ENCODE data around the gene SMDT1. TPM values are rescaled to one million over a fixed set of nuclear protein-coding genes. Genes with fewer than 3 reads are reported as not detected.

Gene SMDT1
- total and polyA plus RNA-seq, 2 of the 4 experiments (the other 2 are of a cell fraction), result 2.3 to 15.7 TPM

DNA sequence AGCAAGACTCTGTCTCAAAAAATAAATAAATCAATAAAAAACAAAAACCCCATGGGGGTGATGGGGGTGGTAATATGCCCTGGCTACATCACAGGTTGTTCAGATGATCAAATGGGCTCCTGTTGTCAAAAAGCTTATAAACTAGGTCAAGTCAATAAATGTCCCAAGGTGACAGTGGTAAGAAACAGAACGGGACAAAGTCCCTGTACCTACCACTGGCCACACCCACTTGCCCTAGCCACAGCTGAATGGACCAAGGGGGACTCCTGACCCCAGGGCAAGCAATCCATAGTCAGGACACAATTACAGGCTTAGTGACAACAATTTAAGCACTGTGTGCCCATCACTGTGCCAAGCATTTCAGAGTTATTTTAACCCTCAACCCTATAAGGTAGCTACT lies 14.9 kb upstream of the SMDT1 start:
- BruUV-seq (replicated peaks), result no TSS peak
- WGBS, 2 experiments (ENCODE audit: extremely low coverage in 2 of 2, insufficient read length in 1 of 2), result no CpG with 5 or more reads among the region's 1 CpG

More for the DNA sequence above, 14.9 kb upstream of the SMDT1 start:
- Histone ChIP-seq H3K9me1 (ENCODE audit: insufficient read depth, low read length) (0 out of 2 replicates have a peak, but pooled peaks cover 5% of the 10 kb centered on the region), H3K18ac (ENCODE audit: low read depth, low read length) (no peak overlapping the region), H4K91ac (ENCODE audit: insufficient read depth, low read depth, low read length) (no peak overlapping the region), H2AK5ac (ENCODE audit: low read depth, low read length) (no peak overlapping the region), H3K27ac (ENCODE audit: insufficient read depth, low read length) (no peak overlapping the region), H2BK15ac (ENCODE audit: low read depth, low read length) (no peak overlapping the region), H3K9me3 (ENCODE audit: control insufficient read depth, insufficient read depth, low read length) (no peaks in the 10 kb centered on the region), H2AFZ (replicated peaks; ENCODE audit: low read length, poor library complexity) (no peak overlapping the region), H3K56ac (ENCODE audit: extremely low read depth, insufficient read depth, low read length) (no peak overlapping the region), H3K79me1 (ENCODE audit: low read depth in 1 of 2, low read length in 2 of 2) (peaks cover 0 to 13% of the 10 kb centered on the region in 2 experiments; a peak in 3 of 4 replicates), H4K8ac (ENCODE audit: low read depth in 2 of 2, low read length in 2 of 2) (no peak overlapping the region), H3K14ac (replicated peaks; ENCODE audit: low read depth, low read length) (no peak overlapping the region), H3K27me3 (ENCODE audit: control insufficient read depth, insufficient read depth, low read length) (no peaks in the 10 kb centered on the region), H3K9ac (ENCODE audit: low read depth, low read length) (no peak overlapping the region), H3K4me2 (ENCODE audit: low read depth, low read length) (no peak overlapping the region), H4K5ac (ENCODE audit: low read depth, low read length) (no peak overlapping the region), H3K36me3 (ENCODE audit: control insufficient read depth, insufficient read depth, low read length) (peaks cover 39% of the 10 kb centered on the region), H2AK9ac (replicated peaks; ENCODE audit: low read depth, low read length, poor library complexity) (no peak overlapping the region), H3K4ac (ENCODE audit: low read depth, low read length) (no peak overlapping the region), H4K20me1 (ENCODE audit: insufficient read depth, low read length) (no peaks in the 10 kb centered on the region), H3K4me1 (ENCODE audit: control insufficient read depth, insufficient read depth, low read length) (no peaks in the 10 kb centered on the region), H2BK20ac (ENCODE audit: low read depth, low read length) (no peak overlapping the region), H2BK5ac (ENCODE audit: low read depth, low read length, poor library complexity, severe bottlenecking) (no peak overlapping the region), H2BK120ac (ENCODE audit: low read depth, low read length) (no peak overlapping the region), H3K4me3 (ENCODE audit: insufficient read depth, low read depth, low read length) (no peak overlapping the region), H3K23ac (ENCODE audit: low read depth, low read length) (no peak overlapping the region)
- POLR2A ChIA-PET (ENCODE audit: unreplicated experiment), result interaction anchor here (0.6 kb wide), 1 partner anchor 18 kb away, joined by 5 read pairs; no protein-coding TSS in a partner anchor
- DNase-seq (no peak), ATAC-seq (ENCODE audit: low read depth) (no peak)
- intact Hi-C loops (cut with micrococcal nuclease) (no loop called here), dilution Hi-C loops (cut with HindIII; ENCODE audit: low sequenced_read_pairs, unreplicated experiment) (no loop called here), in situ Hi-C loops (cut with MboI; ENCODE audit: low sequenced_read_pairs) (no loop called here)
- TF ChIP-seq RFX5 (IDR thresholded peaks at IDR 0.05; ENCODE audit: low read depth, low read length) (no peak), POLR2A (IDR thresholded peaks at IDR 0.05; ENCODE audit: low read depth, low read length) (no peak), SMC3 (IDR thresholded peaks at IDR 0.05; ENCODE audit: low read depth, low read length) (no peak), RCOR1 (IDR thresholded peaks at IDR 0.05; ENCODE audit: insufficient replicate concordance, low read length) (no peak), FOS (IDR thresholded peaks at IDR 0.05; ENCODE audit: low read depth, low read length) (no peak), MAZ (IDR thresholded peaks at IDR 0.05; ENCODE audit: borderline replicate concordance, low read depth, low read length) (no peak), CHD1 (IDR thresholded peaks at IDR 0.05; ENCODE audit: low read depth, low read length) (no peak), BHLHE40 (IDR thresholded peaks at IDR 0.05; ENCODE audit: low read depth, low read length) (no peak), NFE2L2 (IDR thresholded peaks at IDR 0.05; ENCODE audit: low read depth, low read length) (no peak), MAFK (IDR thresholded peaks at IDR 0.05; ENCODE audit: low read depth, low read length) (no peak), RAD21 (IDR thresholded peaks at IDR 0.05; ENCODE audit: low read length) (no peak), MXI1 (IDR thresholded peaks at IDR 0.05; ENCODE audit: borderline replicate concordance, low read depth, low read length) (no peak), CEBPB (IDR thresholded peaks at IDR 0.05; ENCODE audit: low read depth, low read length) (no peak)
- TF ChIP-seq, protein P1, sequence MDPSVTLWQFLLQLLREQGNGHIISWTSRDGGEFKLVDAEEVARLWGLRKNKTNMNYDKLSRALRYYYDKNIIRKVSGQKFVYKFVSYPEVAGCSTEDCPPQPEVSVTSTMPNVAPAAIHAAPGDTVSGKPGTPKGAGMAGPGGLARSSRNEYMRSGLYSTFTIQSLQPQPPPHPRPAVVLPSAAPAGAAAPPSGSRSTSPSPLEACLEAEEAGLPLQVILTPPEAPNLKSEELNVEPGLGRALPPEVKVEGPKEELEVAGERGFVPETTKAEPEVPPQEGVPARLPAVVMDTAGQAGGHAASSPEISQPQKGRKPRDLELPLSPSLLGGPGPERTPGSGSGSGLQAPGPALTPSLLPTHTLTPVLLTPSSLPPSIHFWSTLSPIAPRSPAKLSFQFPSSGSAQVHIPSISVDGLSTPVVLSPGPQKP (IDR thresholded peaks at IDR 0.05; ENCODE audit: borderline replicate concordance, low read depth, low read length), result no peak
- TF ChIP-seq, protein P2, sequence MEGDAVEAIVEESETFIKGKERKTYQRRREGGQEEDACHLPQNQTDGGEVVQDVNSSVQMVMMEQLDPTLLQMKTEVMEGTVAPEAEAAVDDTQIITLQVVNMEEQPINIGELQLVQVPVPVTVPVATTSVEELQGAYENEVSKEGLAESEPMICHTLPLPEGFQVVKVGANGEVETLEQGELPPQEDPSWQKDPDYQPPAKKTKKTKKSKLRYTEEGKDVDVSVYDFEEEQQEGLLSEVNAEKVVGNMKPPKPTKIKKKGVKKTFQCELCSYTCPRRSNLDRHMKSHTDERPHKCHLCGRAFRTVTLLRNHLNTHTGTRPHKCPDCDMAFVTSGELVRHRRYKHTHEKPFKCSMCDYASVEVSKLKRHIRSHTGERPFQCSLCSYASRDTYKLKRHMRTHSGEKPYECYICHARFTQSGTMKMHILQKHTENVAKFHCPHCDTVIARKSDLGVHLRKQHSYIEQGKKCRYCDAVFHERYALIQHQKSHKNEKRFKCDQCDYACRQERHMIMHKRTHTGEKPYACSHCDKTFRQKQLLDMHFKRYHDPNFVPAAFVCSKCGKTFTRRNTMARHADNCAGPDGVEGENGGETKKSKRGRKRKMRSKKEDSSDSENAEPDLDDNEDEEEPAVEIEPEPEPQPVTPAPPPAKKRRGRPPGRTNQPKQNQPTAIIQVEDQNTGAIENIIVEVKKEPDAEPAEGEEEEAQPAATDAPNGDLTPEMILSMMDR (conservative IDR thresholded peaks at IDR 0.05; ENCODE audit: low read depth, low read length), result no peak
- TF ChIP-seq, protein P3, sequence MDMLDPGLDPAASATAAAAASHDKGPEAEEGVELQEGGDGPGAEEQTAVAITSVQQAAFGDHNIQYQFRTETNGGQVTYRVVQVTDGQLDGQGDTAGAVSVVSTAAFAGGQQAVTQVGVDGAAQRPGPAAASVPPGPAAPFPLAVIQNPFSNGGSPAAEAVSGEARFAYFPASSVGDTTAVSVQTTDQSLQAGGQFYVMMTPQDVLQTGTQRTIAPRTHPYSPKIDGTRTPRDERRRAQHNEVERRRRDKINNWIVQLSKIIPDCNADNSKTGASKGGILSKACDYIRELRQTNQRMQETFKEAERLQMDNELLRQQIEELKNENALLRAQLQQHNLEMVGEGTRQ (IDR thresholded peaks at IDR 0.05; ENCODE audit: low read depth, low read length), result no peak
- CTCF ChIA-PET, result no interaction called here
